Epithelial cell of esophagus (primary cell): ENCODE data around the gene ELMOD1.

ENCODE experiments used
- DNase-seq: peaks from one replicate; pipeline ENCODE4 v3.0.0; 2010; ENCODE audit warnings: low read depth
- H3K4me3 ChIP-seq: 2 replicates; pipeline ENCODE4 v1.5.1; 2011; ENCODE audit warnings: mild to moderate bottlenecking, low read length, control low read depth
- TF ChIP-seq, protein P1 (sequence below): IDR thresholded peaks from 2 replicates; pipeline ENCODE4 v1.5.1; 2011; ENCODE audit warnings: low read depth, mild to moderate bottlenecking, low read length, control low read depth, inconsistent platforms; ENCODE audit not compliant: insufficient read depth; ENCODE audit errors: missing control alignments

The ELMOD1 gene

GRCh38 chr11:107598225-107599139, 7.5 kb downstream of the ELMOD1 start:
- H3K4me3 ChIP-seq, result no peak overlapping the region
- peak; percentile 34 for DNase-seq
- TF ChIP-seq, protein P1, sequence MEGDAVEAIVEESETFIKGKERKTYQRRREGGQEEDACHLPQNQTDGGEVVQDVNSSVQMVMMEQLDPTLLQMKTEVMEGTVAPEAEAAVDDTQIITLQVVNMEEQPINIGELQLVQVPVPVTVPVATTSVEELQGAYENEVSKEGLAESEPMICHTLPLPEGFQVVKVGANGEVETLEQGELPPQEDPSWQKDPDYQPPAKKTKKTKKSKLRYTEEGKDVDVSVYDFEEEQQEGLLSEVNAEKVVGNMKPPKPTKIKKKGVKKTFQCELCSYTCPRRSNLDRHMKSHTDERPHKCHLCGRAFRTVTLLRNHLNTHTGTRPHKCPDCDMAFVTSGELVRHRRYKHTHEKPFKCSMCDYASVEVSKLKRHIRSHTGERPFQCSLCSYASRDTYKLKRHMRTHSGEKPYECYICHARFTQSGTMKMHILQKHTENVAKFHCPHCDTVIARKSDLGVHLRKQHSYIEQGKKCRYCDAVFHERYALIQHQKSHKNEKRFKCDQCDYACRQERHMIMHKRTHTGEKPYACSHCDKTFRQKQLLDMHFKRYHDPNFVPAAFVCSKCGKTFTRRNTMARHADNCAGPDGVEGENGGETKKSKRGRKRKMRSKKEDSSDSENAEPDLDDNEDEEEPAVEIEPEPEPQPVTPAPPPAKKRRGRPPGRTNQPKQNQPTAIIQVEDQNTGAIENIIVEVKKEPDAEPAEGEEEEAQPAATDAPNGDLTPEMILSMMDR, result peak; percentile 64

- no peak for DNase-seq
- TF ChIP-seq, protein P1, result no peak
- H3K4me3 ChIP-seq, result no peak overlapping the region
Measured at GRCh38 chr11:107605061-107606006, 14.4 kb downstream of the ELMOD1 start.

- no peak overlapping the region for H3K4me3 ChIP-seq
- TF ChIP-seq, protein P1, result no peak
- peak; percentile 9 for DNase-seq
Measured at GRCh38 chr11:107606141-107606540, 15.2 kb downstream of the ELMOD1 start.

GRCh38 chr11:107608809-107609208, 17.9 kb downstream of the ELMOD1 start:
- no peak overlapping the region for H3K4me3 ChIP-seq
- DNase-seq, result no peak
- TF ChIP-seq, protein P1, result no peak

DNA sequence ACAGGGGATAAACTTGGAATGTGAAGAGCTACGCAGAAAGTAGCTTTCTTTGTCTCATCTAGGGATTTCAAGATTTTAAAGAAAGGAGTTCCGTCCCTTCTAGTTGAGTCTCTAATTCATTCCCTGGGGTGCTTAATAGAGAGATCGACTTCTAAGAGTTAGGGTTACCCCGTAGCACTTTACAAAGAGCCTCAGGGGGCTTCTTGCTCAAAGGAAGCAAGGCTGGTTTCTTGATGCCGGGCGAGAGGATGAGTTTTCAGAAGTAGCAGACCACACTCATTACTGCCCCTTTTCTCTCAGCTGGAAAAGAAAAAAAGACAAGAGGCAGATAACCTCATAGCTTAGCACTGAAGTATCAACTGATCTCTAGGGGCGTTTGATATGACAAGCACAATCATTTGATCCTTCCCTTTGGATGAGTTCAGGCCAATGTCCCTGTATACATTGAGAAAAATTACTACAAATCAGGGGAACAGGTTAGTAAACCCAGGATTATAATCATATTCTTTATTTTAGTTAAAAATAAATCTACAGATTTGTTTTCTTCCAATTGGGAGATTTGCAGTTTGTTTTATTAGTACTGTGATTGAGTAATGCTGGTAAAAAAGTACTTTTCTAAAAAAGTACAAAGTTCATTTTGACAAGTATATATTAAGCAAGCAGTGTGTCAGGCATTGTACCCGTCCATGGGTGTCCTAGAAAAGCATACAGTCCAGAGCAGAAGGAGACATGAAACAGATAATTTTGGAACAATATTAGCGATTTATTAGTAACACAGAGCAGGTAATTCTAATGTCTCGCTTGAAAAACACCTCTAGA, 18.7 kb downstream of the ELMOD1 start:
- no peak overlapping the region for H3K4me3 ChIP-seq
- TF ChIP-seq, protein P1, result no peak
- DNase-seq, result no peak

- DNase-seq, result no peak
Measured at GRCh38 chr11:107612445-107612844, 21.5 kb downstream of the ELMOD1 start.

More at GRCh38 chr11:107612445-107612844, 21.5 kb downstream of the ELMOD1 start:
- TF ChIP-seq, protein P1, result no peak
- no peak overlapping the region for H3K4me3 ChIP-seq
